GM23338 (cell line): ENCODE measurements around the gene PSPN. TPM values are rescaled to one million over a fixed set of nuclear protein-coding genes. Genes with fewer than 3 reads are reported as not detected.

ENCODE experiments used
- ATAC-seq: fragments of 200-7000 bp; cut with Tn5 transposase; 3 replicates; pipeline ENCODE4 v1.9.1; 2020
- DNase-seq: peaks from one replicate; pipeline ENCODE4 v3.0.0-alpha.2; 2015; ENCODE audit warnings: low spot score
- H2AFZ ChIP-seq: fragments of 200-600 bp; sonication (generic); 2 replicates; pipeline ENCODE4 v1.8.0; 2016; ENCODE audit warnings: antibody characterized with exemption, mild to moderate bottlenecking, moderate library complexity
- H3F3A ChIP-seq: fragments of 200-600 bp; sonication (generic); replicated peaks from 2 replicates; pipeline ENCODE4 v1.8.0; 2017; ENCODE audit warnings: antibody characterized with exemption, mixed run types, low read depth
- H3K27ac ChIP-seq: fragments of 200-600 bp; sonication (generic); 2 replicates; pipeline ENCODE4 v1.6.1; 2016; ENCODE audit warnings: low read depth
- H3K27me3 ChIP-seq: fragments of 200-600 bp; sonication (generic); 2 replicates; pipeline ENCODE4 v1.8.0; 2016; ENCODE audit warnings: mild to moderate bottlenecking, mixed run types, moderate library complexity; ENCODE audit not compliant: insufficient read depth
- H3K36me3 ChIP-seq: fragments of 200-600 bp; sonication (generic); 2 replicates; pipeline ENCODE4 v1.8.0; 2016; ENCODE audit warnings: mild to moderate bottlenecking; ENCODE audit not compliant: insufficient read depth
- H3K4me1 ChIP-seq: fragments of 200-600 bp; sonication (generic); 2 replicates; pipeline ENCODE4 v1.8.0; 2016; ENCODE audit warnings: mild to moderate bottlenecking, moderate library complexity; ENCODE audit not compliant: insufficient read depth
- H3K4me2 ChIP-seq: fragments of 200-600 bp; sonication (generic); 2 replicates; pipeline ENCODE4 v1.7.1; 2017; ENCODE audit warnings: mixed run types
- H3K4me3 ChIP-seq: fragments of 200-600 bp; sonication (generic); 2 replicates; pipeline ENCODE4 v1.6.1; 2016; ENCODE audit warnings: mixed run types
- H3K79me2 ChIP-seq: fragments of 200-600 bp; sonication (generic); replicated peaks from 2 replicates; pipeline ENCODE4 v1.8.0; 2017; ENCODE audit warnings: mild to moderate bottlenecking; ENCODE audit not compliant: insufficient read depth
- H3K9me2 ChIP-seq: fragments of 200-600 bp; sonication (generic); 2 replicates; pipeline ENCODE4 v1.8.0; 2017; ENCODE audit not compliant: insufficient read depth
- H4K20me1 ChIP-seq: fragments of 200-600 bp; sonication (generic); replicated peaks from 2 replicates; pipeline ENCODE4 v1.8.0; 2017; ENCODE audit warnings: mild to moderate bottlenecking; ENCODE audit not compliant: insufficient read depth
- H3K27ac Mint-ChIP-seq: 2 replicates; pipeline ENCODE4 v1.8.0; 2020; ENCODE audit warnings: inconsistent platforms, mild to moderate bottlenecking, moderate library complexity, mixed read lengths
- H3K27me3 Mint-ChIP-seq: 3 replicates; pipeline ENCODE4 v1.8.0; 2022; ENCODE audit warnings: low read depth, mild to moderate bottlenecking, moderate library complexity, mixed read lengths, inconsistent platforms; ENCODE audit not compliant: insufficient read depth, poor library complexity
- H3K36me3 Mint-ChIP-seq: 3 replicates; pipeline ENCODE4 v1.8.0; 2021; ENCODE audit warnings: low read depth, mild to moderate bottlenecking, inconsistent platforms, moderate library complexity, mixed read lengths
- H3K4me1 Mint-ChIP-seq: 3 replicates; pipeline ENCODE4 v1.8.0; 2020; ENCODE audit warnings: mild to moderate bottlenecking, inconsistent platforms, mixed read lengths
- H3K4me3 Mint-ChIP-seq: 3 replicates; pipeline ENCODE4 v1.8.0; 2021; ENCODE audit warnings: moderate library complexity, mild to moderate bottlenecking, inconsistent platforms, mixed read lengths
- H3K9me3 Mint-ChIP-seq: 3 replicates; pipeline ENCODE4 v1.8.0; 2020; ENCODE audit warnings: moderate library complexity, mild to moderate bottlenecking, inconsistent platforms, mixed read lengths
- CREB1 ChIP-seq: fragments of 250-450 bp; sonication (Bioruptor Pico); IDR thresholded peaks from 2 replicates; pipeline ENCODE4 v1.5.0; 2020; ENCODE audit warnings: low read depth, mild to moderate bottlenecking, moderate library complexity
- ETS1 ChIP-seq: IDR thresholded peaks from 2 replicates; pipeline ENCODE4 v1.6.1; 2016; ENCODE audit warnings: antibody characterized with exemption
- EZH2 ChIP-seq: fragments of 200-600 bp; sonication (generic); IDR thresholded peaks from one replicate; pipeline ENCODE4 v1.8.0; 2017; ENCODE audit warnings: antibody characterized with exemption, mild to moderate bottlenecking, low read depth; ENCODE audit not compliant: unreplicated experiment
- EZH2phosphoT487 ChIP-seq: fragments of 200-600 bp; sonication (generic); IDR thresholded peaks from one replicate; pipeline ENCODE4 v1.8.1; 2018; ENCODE audit warnings: antibody characterized with exemption; ENCODE audit not compliant: unreplicated experiment
- JUNB ChIP-seq: IDR thresholded peaks from one replicate; pipeline ENCODE4 v1.6.1; 2016; ENCODE audit warnings: antibody characterized with exemption; ENCODE audit not compliant: unreplicated experiment
- NANOG ChIP-seq: IDR thresholded peaks from 2 replicates; pipeline ENCODE4 v1.6.1; 2016; ENCODE audit warnings: antibody characterized with exemption, borderline replicate concordance
- POLR2AphosphoS5 ChIP-seq: IDR thresholded peaks from 2 replicates; pipeline ENCODE4 v1.6.1; 2016; ENCODE audit warnings: antibody characterized with exemption, low read depth
- REST ChIP-seq: IDR thresholded peaks from one replicate; pipeline ENCODE4 v1.6.1; 2018; ENCODE audit warnings: antibody characterized with exemption; ENCODE audit not compliant: unreplicated experiment
- STAT1 ChIP-seq: IDR thresholded peaks from one replicate; pipeline ENCODE4 v1.6.1; 2016; ENCODE audit warnings: antibody characterized with exemption; ENCODE audit not compliant: unreplicated experiment
- ZNF114 ChIP-seq: fragments of 250-450 bp; sonication (Bioruptor Pico); IDR thresholded peaks from 2 replicates; pipeline ENCODE4 v1.5.0; 2020; ENCODE audit warnings: mild to moderate bottlenecking, moderate library complexity
- ZNF331 ChIP-seq: fragments of 250-450 bp; sonication (Bioruptor Pico); IDR thresholded peaks from 2 replicates; pipeline ENCODE4 v1.5.0; 2020; ENCODE audit warnings: low read depth, mild to moderate bottlenecking, moderate library complexity
- ZNF462 ChIP-seq: fragments of 250-450 bp; sonication (Bioruptor Pico); IDR thresholded peaks from 2 replicates; pipeline ENCODE4 v1.5.0; 2020; ENCODE audit warnings: mild to moderate bottlenecking, moderate library complexity
- polyA plus RNA-seq: library from polyadenylated mRNA; unstranded; fragments of >200 nt; fragmentation: Nextera tagmentation; extraction: Ambion mirVana; gene quantifications from 2 replicates; pipeline ENCODE4 v1.2.1, GENCODE V29; 2016
- total RNA-seq: library from RNA; depleted of rRNA; stranded (reverse); fragments of >200 nt; shearing (Covaris generic); gene quantifications from 2 replicates; pipeline ENCODE4 v1.2.3, GENCODE V29; 2014
- TF ChIP-seq, protein P1 (sequence below), 2 experiments: fragments of 200-600 bp in 1 of 2; sonication (generic) in 1 of 2; conservative IDR thresholded peaks; 2 replicates each; pipeline versions ENCODE4 v1.5.1 to v1.6.1; 2016 to 2017; ENCODE audit warnings: antibody characterized with exemption in 2 of 2, low read depth in 2 of 2, mild to moderate bottlenecking in 2 of 2, moderate library complexity in 1 of 2

The PSPN gene
- total and polyA plus RNA-seq, 2 experiments from 2014 or later = 0.82 to 1.2 TPM

- Histone ChIP-seq H3K79me2 (no peaks in the 10 kb centered on the region), H3K4me1 (no peaks in the 10 kb centered on the region), H2AFZ (no peak overlapping the region), H3K27ac (no peak overlapping the region), H4K20me1 (no peaks in the 10 kb centered on the region; the same call in 1 of the 2 replicates), H3K9me2 (no peaks in the 10 kb centered on the region), H3F3A (no peaks in the 10 kb centered on the region), H3K27me3 (no peaks in the 10 kb centered on the region), H3K4me3 (no peak overlapping the region), H3K36me3 (peaks cover 10% of the 10 kb centered on the region), H3K4me2 (no peak overlapping the region)
- no peak overlapping the region for H3K27ac Mint-ChIP-seq
- H3K36me3 Mint-ChIP-seq = peaks cover 83% of the 10 kb centered on the region
- ATAC-seq (no peak), DNase-seq (no peak)
- TF ChIP-seq ZNF331 (no peak), ZNF114 (no peak), NANOG (no peak), EZH2 (no peak), ETS1 (no peak), CREB1 (CRISPR knock-in tag) (no peak), JUNB (no peak), POLR2AphosphoS5 (no peak), STAT1 (no peak), EZH2phosphoT487 (no peak), REST (no peak), ZNF462 (CRISPR knock-in tag) (no peak)
- TF ChIP-seq, protein P1, sequence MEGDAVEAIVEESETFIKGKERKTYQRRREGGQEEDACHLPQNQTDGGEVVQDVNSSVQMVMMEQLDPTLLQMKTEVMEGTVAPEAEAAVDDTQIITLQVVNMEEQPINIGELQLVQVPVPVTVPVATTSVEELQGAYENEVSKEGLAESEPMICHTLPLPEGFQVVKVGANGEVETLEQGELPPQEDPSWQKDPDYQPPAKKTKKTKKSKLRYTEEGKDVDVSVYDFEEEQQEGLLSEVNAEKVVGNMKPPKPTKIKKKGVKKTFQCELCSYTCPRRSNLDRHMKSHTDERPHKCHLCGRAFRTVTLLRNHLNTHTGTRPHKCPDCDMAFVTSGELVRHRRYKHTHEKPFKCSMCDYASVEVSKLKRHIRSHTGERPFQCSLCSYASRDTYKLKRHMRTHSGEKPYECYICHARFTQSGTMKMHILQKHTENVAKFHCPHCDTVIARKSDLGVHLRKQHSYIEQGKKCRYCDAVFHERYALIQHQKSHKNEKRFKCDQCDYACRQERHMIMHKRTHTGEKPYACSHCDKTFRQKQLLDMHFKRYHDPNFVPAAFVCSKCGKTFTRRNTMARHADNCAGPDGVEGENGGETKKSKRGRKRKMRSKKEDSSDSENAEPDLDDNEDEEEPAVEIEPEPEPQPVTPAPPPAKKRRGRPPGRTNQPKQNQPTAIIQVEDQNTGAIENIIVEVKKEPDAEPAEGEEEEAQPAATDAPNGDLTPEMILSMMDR (conservative IDR thresholded peaks at IDR 0.05; ENCODE audit: low read depth in 2 of 2) = no peak
- no peaks in the 10 kb centered on the region for H3K4me1 Mint-ChIP-seq
- peaks cover 3% of the 10 kb centered on the region for H3K9me3 Mint-ChIP-seq
- no peak overlapping the region for H3K4me3 Mint-ChIP-seq
- peaks cover 10% of the 10 kb centered on the region for H3K27me3 Mint-ChIP-seq
Observed at GRCh38 chr19:6384381-6384780, 8.6 kb upstream of the PSPN start.
